HL-60 (cell line): ENCODE measurements around the gene FOXC2.

ENCODE experiments used
- CTCF ChIP-seq: IDR thresholded peaks from one replicate; pipeline ENCODE4 v1.5.1; 2011; ENCODE audit warnings: low read length, control low read depth, inconsistent platforms; ENCODE audit not compliant: insufficient read depth
- POLR2AphosphoS5 ChIP-seq: IDR thresholded peaks from 2 replicates; pipeline ENCODE4 v1.6.1; 2012; ENCODE audit warnings: low read depth
- REST ChIP-seq: IDR thresholded peaks from 2 replicates; pipeline ENCODE4 v1.6.1; 2012; ENCODE audit warnings: low read depth; ENCODE audit not compliant: insufficient replicate concordance

DNA sequence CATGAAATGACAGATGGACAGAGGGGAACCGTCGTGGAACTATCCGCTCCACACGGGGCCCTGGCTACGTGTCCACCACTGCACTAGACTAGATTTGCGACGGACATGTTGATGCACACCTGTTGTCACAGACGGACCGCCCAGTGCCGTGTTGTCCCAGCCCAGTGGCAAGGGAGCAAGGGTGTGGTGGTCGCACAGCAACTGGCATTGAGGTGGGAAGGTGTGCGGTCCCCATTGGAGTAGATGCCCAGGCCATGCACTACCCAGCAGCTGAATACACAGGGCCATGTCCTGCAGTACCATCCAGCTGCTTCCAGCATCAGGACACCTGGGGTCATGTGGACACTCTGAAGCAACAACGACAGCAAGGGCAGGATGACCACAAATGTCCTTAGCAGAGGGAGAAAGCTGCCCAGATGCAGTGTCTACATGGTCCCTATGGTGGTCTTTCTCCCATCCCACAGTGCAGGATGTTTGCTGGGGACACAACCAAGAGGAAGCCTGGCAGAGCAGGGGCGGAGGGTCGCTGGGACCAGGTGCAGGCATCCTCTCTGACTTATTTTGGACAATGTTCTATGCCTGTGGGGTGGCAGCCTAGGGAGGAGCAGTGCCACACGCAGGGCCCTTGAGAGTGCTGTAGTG lies 47.5 kb upstream of the FOXC2 start:
- TF ChIP-seq POLR2AphosphoS5 (no peak), CTCF (no peak), REST (no peak)
